ENCODE results near the gene SLC51B.

SLC51B gene

GRCh38 chr15:65082303-65082953 is 37.2 kb downstream of the SLC51B start:
- DNase-seq (ENCODE audit: low read depth), result no peak
- no peak overlapping the region for H3K4me3 ChIP-seq (ENCODE audit: low read depth, low read length)
- no peak for TF ChIP-seq CTCF (IDR thresholded peaks at IDR 0.05; ENCODE audit: insufficient read depth, low read depth, low read length, missing control alignments)

- H3K4me3 ChIP-seq (ENCODE audit: low read depth, low read length), result no peak overlapping the region
- DNase-seq (ENCODE audit: low read depth), result no peak
- no peak for TF ChIP-seq CTCF (IDR thresholded peaks at IDR 0.05; ENCODE audit: insufficient read depth, low read depth, low read length, missing control alignments)
These were observed 38.1 kb downstream of the SLC51B start for GRCh38 chr15:65083262-65083701.

- no peak for DNase-seq (ENCODE audit: low read depth)
- no peak for TF ChIP-seq CTCF (IDR thresholded peaks at IDR 0.05; ENCODE audit: insufficient read depth, low read depth, low read length, missing control alignments)
- H3K4me3 ChIP-seq (ENCODE audit: low read depth, low read length), result no peak overlapping the region
These were observed 39.5 kb downstream of the SLC51B start for GRCh38 chr15:65084500-65085206.

DNA sequence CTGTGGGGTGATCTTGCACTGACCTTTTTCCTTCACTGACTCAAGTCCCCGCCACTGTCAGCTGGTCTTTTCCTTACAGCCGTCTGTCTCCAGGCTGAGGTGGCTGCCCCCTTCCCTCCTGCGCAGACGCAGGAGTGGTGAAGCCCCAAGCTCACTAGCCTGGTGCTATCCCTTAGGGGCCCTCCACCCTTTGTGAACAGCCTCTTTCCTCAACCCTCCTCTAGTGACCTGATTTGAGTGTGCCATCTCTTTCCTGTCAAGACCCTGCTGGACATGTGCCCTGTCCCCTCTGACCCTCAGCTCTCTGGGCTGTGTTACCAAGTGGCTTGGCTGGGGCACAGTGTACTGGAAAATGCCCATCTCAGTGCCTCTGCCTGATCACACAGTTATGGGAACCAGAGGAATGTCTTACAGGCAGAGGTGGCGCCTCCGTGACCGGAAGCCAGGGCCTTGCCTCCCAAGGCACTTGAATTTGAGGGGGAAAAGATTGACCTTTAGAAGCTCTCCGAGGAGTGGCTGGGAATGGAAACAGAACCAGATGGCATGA is 40.1 kb downstream of the SLC51B start:
- no peak for DNase-seq (ENCODE audit: low read depth)
- H3K4me3 ChIP-seq (ENCODE audit: low read depth, low read length), result no peak overlapping the region
- TF ChIP-seq CTCF (IDR thresholded peaks at IDR 0.05; ENCODE audit: insufficient read depth, low read depth, low read length, missing control alignments), result no peak

DNA sequence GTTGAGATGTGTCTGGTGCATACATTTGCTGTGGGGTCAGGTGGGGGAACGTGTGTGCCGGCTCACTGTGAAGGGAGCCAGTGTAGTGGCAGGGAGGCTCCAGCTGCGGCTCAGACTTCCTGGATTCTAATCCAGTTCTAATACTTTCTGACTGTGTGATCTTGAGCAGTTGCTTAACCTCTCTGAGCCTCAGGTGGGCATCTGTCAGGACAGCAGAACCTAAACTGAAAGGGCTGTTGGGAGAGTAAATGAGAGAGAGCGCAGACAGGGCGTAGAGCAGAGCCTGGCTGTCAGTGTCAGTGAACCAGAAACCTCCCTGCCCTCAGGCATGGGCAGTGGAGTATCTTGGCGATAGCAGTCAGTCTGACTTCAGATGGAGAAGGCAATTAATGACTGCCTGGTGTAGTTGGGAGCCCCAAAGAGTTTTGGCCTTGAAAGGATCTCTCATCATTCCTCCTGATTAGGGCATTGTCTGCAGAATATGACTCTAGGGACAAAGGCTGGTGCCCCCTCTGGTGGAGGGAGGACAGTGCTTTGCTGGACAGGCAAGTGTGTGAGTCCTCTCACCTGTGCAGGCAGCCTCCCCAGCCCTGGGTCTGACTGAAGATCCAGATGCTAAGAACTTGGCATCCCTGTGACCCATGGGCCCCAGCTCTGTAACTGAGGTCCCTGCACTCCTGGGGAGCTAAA is 40.9 kb downstream of the SLC51B start:
- H3K4me3 ChIP-seq (ENCODE audit: low read depth, low read length), result no peak overlapping the region
- DNase-seq (ENCODE audit: low read depth), result peak; percentile 40
- peak; percentile 39 for TF ChIP-seq CTCF (IDR thresholded peaks at IDR 0.05; ENCODE audit: insufficient read depth, low read depth, low read length, missing control alignments)

GRCh38 chr15:65086680-65087111 is 41.5 kb downstream of the SLC51B start:
- TF ChIP-seq CTCF (IDR thresholded peaks at IDR 0.05; ENCODE audit: insufficient read depth, low read depth, low read length, missing control alignments), result no peak
- no peak overlapping the region for H3K4me3 ChIP-seq (ENCODE audit: low read depth, low read length)
- DNase-seq (ENCODE audit: low read depth), result no peak
